HG02884 (cell line): Measurements from ENCODE around the gene WDR35.

Experiments
- ATAC-seq: cut with Tn5 transposase; IDR thresholded peaks from one replicate; pipeline ENCODE4 v1.9.1; 2021; ENCODE audit warnings: mild to moderate bottlenecking, moderate library complexity; ENCODE audit not compliant: unreplicated experiment

The WDR35 gene

GRCh38 chr2:20011276-20012031, 21.5 kb upstream of the WDR35 start:
- ATAC-seq = no peak

- ATAC-seq = no peak
These were observed 18.8 kb upstream of the WDR35 start for GRCh38 chr2:20008703-20009102.

- no peak for ATAC-seq
These were observed 16.1 kb upstream of the WDR35 start for GRCh38 chr2:20005891-20006470.

- ATAC-seq = no peak
These were observed 15.2 kb upstream of the WDR35 start for GRCh38 chr2:20005067-20005627.

- ATAC-seq = no peak
These were observed 11.5 kb upstream of the WDR35 start for GRCh38 chr2:20001361-20001863.

GRCh38 chr2:19993731-19994130, 3.8 kb upstream of the WDR35 start:
- ATAC-seq = no peak

- ATAC-seq = no peak
These were observed 2.0 kb upstream of the WDR35 start for GRCh38 chr2:19991895-19992294.

- ATAC-seq = no peak
These were observed 467 bp upstream of the WDR35 start for GRCh38 chr2:19990416-19990728.

GRCh38 chr2:19989342-19989666, 601 bp downstream of the WDR35 start:
- no peak for ATAC-seq

GRCh38 chr2:19988600-19988999, 1.3 kb downstream of the WDR35 start:
- ATAC-seq = no peak

GRCh38 chr2:19987936-19988335, 2.0 kb downstream of the WDR35 start:
- ATAC-seq = peak; percentile 63

GRCh38 chr2:19982268-19982667, 7.6 kb downstream of the WDR35 start:
- no peak for ATAC-seq

GRCh38 chr2:19979932-19980331, 10.0 kb downstream of the WDR35 start:
- ATAC-seq = no peak

- no peak for ATAC-seq
These were observed 16.4 kb downstream of the WDR35 start for GRCh38 chr2:19973466-19973865.

- ATAC-seq = no peak
These were observed 18.2 kb downstream of the WDR35 start for GRCh38 chr2:19971691-19972090.

GRCh38 chr2:19963386-19963785, 26.5 kb downstream of the WDR35 start:
- no peak for ATAC-seq

- peak; percentile 97 for ATAC-seq
These were observed 34.1 kb downstream of the WDR35 start for GRCh38 chr2:19955544-19956422.

- no peak for ATAC-seq
These were observed 40.8 kb downstream of the WDR35 start for GRCh38 chr2:19949071-19949470.

GRCh38 chr2:19947184-19947940, 42.5 kb downstream of the WDR35 start:
- ATAC-seq = no peak

GRCh38 chr2:19944205-19944845, 45.6 kb downstream of the WDR35 start:
- no peak for ATAC-seq
